Transverse colon (tissue), 4 donors: ENCODE results near the gene BACH2. TPM values are rescaled to one million over a fixed set of nuclear protein-coding genes. Genes with fewer than 3 reads are reported as not detected.

ENCODE experiments used
- DNase-seq: peaks from one replicate; pipeline ENCODE4 v3.0.0-alpha.2; 2019
- H3K27ac ChIP-seq, 4 donors: fragments of 200-600 bp; sonication (generic); 2 replicates each; pipeline ENCODE4 v1.5.1; 2016 to 2018; ENCODE audit warnings: inconsistent platforms in 4 of 4
- H3K27me3 ChIP-seq: fragments of 200-600 bp; sonication (generic); 2 replicates; pipeline ENCODE4 v1.5.1; 2017; ENCODE audit warnings: inconsistent platforms
- H3K36me3 ChIP-seq, 4 donors: fragments of 200-600 bp; sonication (generic); 2 replicates each; pipeline ENCODE4 v1.5.1; 2017 to 2019; ENCODE audit warnings: inconsistent platforms in 4 of 4
- H3K4me1 ChIP-seq, 4 donors: fragments of 200-600 bp; sonication (generic); 2 replicates each; pipeline ENCODE4 v1.5.1; 2017 to 2020; ENCODE audit warnings: inconsistent platforms in 4 of 4
- H3K4me3 ChIP-seq, 4 donors: fragments of 200-600 bp; sonication (generic); 1 replicate in 1 of 4; 2 replicates in 3 of 4; pipeline versions ENCODE4 v1.5.1 to v1.6.1; 2017 to 2019; ENCODE audit warnings: inconsistent platforms in 4 of 4
- H3K9me3 ChIP-seq, 2 donors: fragments of 200-600 bp; sonication (generic); 2 replicates each; pipeline ENCODE4 v1.5.1; 2017 to 2019; ENCODE audit warnings: inconsistent platforms in 2 of 2
- CTCF ChIP-seq, 5 experiments: fragments of 200-600 bp in 3 of 5; fragments of 450-650 bp in 2 of 5; sonication (generic) in 3 of 5; IDR thresholded peaks; 1 replicate in 2 of 5; 2 replicates in 3 of 5; pipeline ENCODE4 v1.5.1; 2016 to 2017; ENCODE audit warnings: antibody characterized with exemption in 5 of 5, inconsistent platforms in 3 of 5, mild to moderate bottlenecking in 2 of 5, moderate library complexity in 1 of 5
- EP300 ChIP-seq: sonication (generic); formaldehyde crosslinking; IDR thresholded peaks from one replicate; pipeline ENCODE4 v1.6.1; 2017; ENCODE audit warnings: antibody characterized with exemption, low read depth
- POLR2A ChIP-seq: fragments of 450-650 bp; IDR thresholded peaks from one replicate; pipeline ENCODE4 v1.6.1; 2016; ENCODE audit warnings: antibody characterized with exemption, mild to moderate bottlenecking, moderate library complexity
- POLR2AphosphoS5 ChIP-seq, 3 donors: sonication (generic); formaldehyde crosslinking; IDR thresholded peaks; one replicate each; pipeline ENCODE4 v1.6.1; 2016; ENCODE audit warnings: antibody characterized with exemption in 3 of 3
- WGBS, 2 donors: methylation state at CpG; one replicate each; pipeline ENCODE4 v1.1.5; 2018; ENCODE audit warnings: low coverage in 1 of 2; 5-methylcytosine and 5-hydroxymethylcytosine counted together
- in situ Hi-C, 4 donors: fragments of 200-750 bp; cut with MboI; loops; one replicate each; pipeline versions ENCODE4 v1.15.0 to v1.15.1; 2017; ENCODE audit warnings: low sequenced_read_pairs in 3 of 4, low pct_ligation_motif_present in 1 of 4, low pct_unique_long_range_greater_than_20kb in 1 of 4
- intact Hi-C: fragments of 100-400 bp; cut with DNase I; formaldehyde crosslinking; loops from one replicate; pipeline ENCODE4 v1.15.1; 2023; ENCODE audit warnings: low total_unique reads
- total RNA-seq, 4 donors: library from RNA; depleted of rRNA; stranded (reverse); fragments of >200 nt; gene quantifications; one replicate each; pipeline ENCODE4 v1.1.0, GENCODE V29; 2016

Gene BACH2
- total RNA-seq, 4 donors from 2014 or later: 0.20 to 7.5 (median 2.4) TPM

- Histone ChIP-seq H3K4me1 (no peaks in the 10 kb centered on the region), H3K9me3 (peaks cover 0 to 4% of the 10 kb centered on the region in 2 donors), H3K4me3 (no peak overlapping the region), H3K27me3 (no peaks in the 10 kb centered on the region), H3K36me3 (no peaks in the 10 kb centered on the region), H3K27ac (no peak overlapping the region)
- intact Hi-C loops: no loop called here
- in situ Hi-C loops: no loop called here
- TF ChIP-seq POLR2A (no peak), POLR2AphosphoS5 (IDR thresholded peaks at IDR 0.05) (no peak), EP300 (no peak)
- DNase-seq: no peak
- 75 to 80% methylated on average over 4 to 5 of the region's 5 CpGs for WGBS, 2 donors
Observed at GRCh38 chr6:90049295-90049694, 247.3 kb downstream of the BACH2 start.

- Histone ChIP-seq H3K36me3 (no peaks in the 10 kb centered on the region), H3K27me3 (no peaks in the 10 kb centered on the region), H3K4me3 (no peak overlapping the region), H3K27ac (no peak overlapping the region), H3K9me3 (no peaks in the 10 kb centered on the region), H3K4me1 (peaks cover 0 to under 1% (median 0%) of the 10 kb centered on the region in 4 donors)
- 90% methylated on average over 2 of the region's 2 CpGs; no CpG with 5 or more reads in 1 of the 2 donors for WGBS, 2 donors
- no peak for DNase-seq
- in situ Hi-C loops (no loop called here), intact Hi-C loops (no loop called here)
- TF ChIP-seq POLR2AphosphoS5 (IDR thresholded peaks at IDR 0.05) (no peak), CTCF (IDR thresholded peaks at IDR 0.05) (no peak), EP300 (no peak)
Observed at GRCh38 chr6:90048206-90048967, 248.3 kb downstream of the BACH2 start.

DNA sequence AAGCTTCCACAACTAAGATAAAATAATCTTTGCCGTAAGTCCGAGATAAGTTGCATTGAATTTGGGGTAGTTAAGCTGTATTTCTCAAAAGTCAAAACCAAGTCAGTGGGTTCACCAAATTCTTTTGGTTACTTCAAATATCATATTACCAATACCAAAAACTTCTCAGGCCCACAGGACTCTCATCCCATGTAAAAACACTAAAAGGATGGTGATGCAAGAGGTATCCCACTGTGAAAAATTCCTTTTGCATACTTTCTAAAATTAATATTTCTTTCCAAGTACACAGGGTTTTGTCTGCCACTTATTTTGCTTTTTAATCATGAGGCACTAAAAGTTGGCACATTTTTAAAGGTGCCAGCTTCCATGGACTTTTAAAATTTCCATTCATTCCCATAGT lies 251.1 kb downstream of the BACH2 start:
- DNase-seq: no peak
- no peak overlapping the region for H3K27ac ChIP-seq
- intact Hi-C loops (no loop called here), in situ Hi-C loops (no loop called here)
- H3K27me3 ChIP-seq: no peaks in the 10 kb centered on the region
- no peak for TF ChIP-seq POLR2AphosphoS5 (IDR thresholded peaks at IDR 0.05)
- no peak for TF ChIP-seq POLR2A
- no peak for TF ChIP-seq EP300
- TF ChIP-seq CTCF (IDR thresholded peaks at IDR 0.05): no peak
- no peaks in the 10 kb centered on the region for H3K36me3 ChIP-seq
- H3K4me1 ChIP-seq: peaks cover 0 to 2% (median 0%) of the 10 kb centered on the region in 4 donors
- WGBS, 2 donors: 80 to 93% methylated on average over 1 to 2 of the region's 2 CpGs
- H3K9me3 ChIP-seq: no peaks in the 10 kb centered on the region
- H3K4me3 ChIP-seq: no peak overlapping the region

DNA sequence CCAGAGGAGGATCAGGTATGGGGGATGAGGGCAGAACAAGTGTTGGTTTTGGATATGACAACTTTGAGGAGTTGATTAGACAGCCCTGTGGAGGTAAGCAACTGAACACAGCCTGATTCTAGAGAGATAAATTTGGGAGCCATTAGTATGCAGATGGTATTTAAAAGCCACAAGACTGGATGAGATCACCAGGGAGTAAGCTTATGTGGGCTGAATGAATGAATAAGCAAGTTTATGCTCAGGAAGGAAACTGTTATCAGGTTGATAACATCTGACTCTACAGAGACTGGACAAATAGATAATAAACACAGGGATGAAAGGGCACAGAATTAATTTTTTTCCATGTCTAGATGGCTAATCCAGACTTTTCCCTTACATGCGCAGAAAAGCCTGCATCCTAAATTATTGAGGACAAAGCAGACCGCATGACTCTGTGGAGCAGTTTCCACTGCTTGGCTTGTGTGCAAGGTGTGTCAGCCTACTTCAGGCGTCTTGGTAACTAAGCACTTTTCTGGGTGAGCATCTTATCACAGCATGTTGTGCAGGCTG lies 251.7 kb downstream of the BACH2 start:
- DNase-seq: no peak
- Histone ChIP-seq H3K4me3 (no peak overlapping the region), H3K27me3 (no peaks in the 10 kb centered on the region), H3K9me3 (no peaks in the 10 kb centered on the region), H3K36me3 (no peaks in the 10 kb centered on the region), H3K4me1 (peaks cover 0 to 2% (median 0%) of the 10 kb centered on the region in 4 donors), H3K27ac (no peak overlapping the region)
- in situ Hi-C loops (no loop called here), intact Hi-C loops (no loop called here)
- 78 to 100% methylated on average over 1 to 3 of the region's 3 CpGs for WGBS, 2 donors
- TF ChIP-seq EP300 (no peak), POLR2A (no peak), CTCF (IDR thresholded peaks at IDR 0.05) (no peak), POLR2AphosphoS5 (IDR thresholded peaks at IDR 0.05) (no peak)
